Renal pelvis (tissue), 4 donors: Measurements from ENCODE around the gene KLRK1. TPM values are rescaled to one million over a fixed set of nuclear protein-coding genes. Genes with fewer than 3 reads are reported as not detected.
"Not testable (repeated sequence)": the region's sequence is repeated elsewhere in the genome, so short reads cannot be mapped to it uniquely, and the experiment has no call there.

Source experiments
- DNase-seq: peaks from one replicate; pipeline ENCODE4 v3.0.0-alpha.2; 2013
- polyA plus RNA-seq, 3 donors: library from polyadenylated mRNA; unstranded; fragments of 120-200 nt; gene quantifications; one replicate each; pipeline ENCODE4 v1.2.1, GENCODE V29; 2013; ENCODE audit not compliant: insufficient read length in 3 of 3

The KLRK1 gene
- polyA plus RNA-seq, 3 donors = 0.53 to 1.2 (median 0.97) TPM

- DNase-seq = no peak
Measured at GRCh38 chr12:10388624-10389413, 1.0 kb downstream of the KLRK1 start.

GRCh38 chr12:10387498-10387897 is 2.3 kb downstream of the KLRK1 start:
- DNase-seq = not testable (repeated sequence)

- DNase-seq = no peak
Measured at GRCh38 chr12:10386857-10387256, 3.0 kb downstream of the KLRK1 start.

- DNase-seq = no peak
Measured at GRCh38 chr12:10385166-10385613, 4.7 kb downstream of the KLRK1 start.

GRCh38 chr12:10384191-10384590 is 5.7 kb downstream of the KLRK1 start:
- no peak for DNase-seq

GRCh38 chr12:10381928-10382628 is 7.8 kb downstream of the KLRK1 start:
- DNase-seq = no peak

GRCh38 chr12:10378737-10379136 is 11.1 kb downstream of the KLRK1 start:
- DNase-seq = not testable (repeated sequence)

- DNase-seq = no peak
Measured at GRCh38 chr12:10374624-10375018, 15.2 kb downstream of the KLRK1 start.

- no peak for DNase-seq
Measured at GRCh38 chr12:10372559-10372958, 17.3 kb downstream of the KLRK1 start.

GRCh38 chr12:10371893-10372535 is 17.8 kb downstream of the KLRK1 start:
- not testable (repeated sequence) for DNase-seq

GRCh38 chr12:10369557-10370415 is 20.1 kb downstream of the KLRK1 start:
- DNase-seq = no peak

GRCh38 chr12:10368206-10369171 is 21.4 kb downstream of the KLRK1 start:
- no peak for DNase-seq

GRCh38 chr12:10367714-10368113 is 22.1 kb downstream of the KLRK1 start:
- DNase-seq = not testable (repeated sequence)

GRCh38 chr12:10366875-10367274 is 23.0 kb downstream of the KLRK1 start:
- DNase-seq = peak; percentile 16

- peak; percentile 28 for DNase-seq
Measured at GRCh38 chr12:10365696-10366405, 24.0 kb downstream of the KLRK1 start.

GRCh38 chr12:10364815-10365622 is 24.8 kb downstream of the KLRK1 start:
- peak; percentile 91 for DNase-seq

GRCh38 chr12:10363914-10364814 is 25.7 kb downstream of the KLRK1 start:
- DNase-seq = peak; percentile 62

GRCh38 chr12:10363658-10363913 is 26.3 kb downstream of the KLRK1 start:
- no peak for DNase-seq
